Spinal cord (tissue), 10 donors: ENCODE data around the gene HIVEP2. TPM values are rescaled to one million over a fixed set of nuclear protein-coding genes. Genes with fewer than 3 reads are reported as not detected.

Experiments
- DNase-seq, 6 donors: peaks; one replicate each; pipeline versions ENCODE4 v3.0.0 to v3.0.0-alpha.2; 2013 to 2015; ENCODE audit warnings: low spot score in 6 of 6, low read depth in 4 of 6
- H3K27ac ChIP-seq: one replicate; pipeline ENCODE4 v1.5.1; 2013; ENCODE audit warnings: low read depth, low read length, control low read depth
- H3K27me3 ChIP-seq: one replicate; pipeline ENCODE4 v1.6.1; 2013; ENCODE audit warnings: low read length; ENCODE audit not compliant: control insufficient read depth, insufficient read depth
- H3K36me3 ChIP-seq: one replicate; pipeline ENCODE4 v1.6.1; 2013; ENCODE audit warnings: low read length; ENCODE audit not compliant: control insufficient read depth, insufficient read depth
- H3K4me1 ChIP-seq: one replicate; pipeline ENCODE4 v1.6.1; 2013; ENCODE audit warnings: low read length; ENCODE audit not compliant: control insufficient read depth, insufficient read depth
- H3K4me3 ChIP-seq: one replicate; pipeline ENCODE4 v1.5.1; 2013; ENCODE audit warnings: low read depth, low read length, control low read depth
- H3K9me3 ChIP-seq: one replicate; pipeline ENCODE4 v1.6.1; 2013; ENCODE audit warnings: low read length; ENCODE audit not compliant: control insufficient read depth, insufficient read depth
- WGBS: methylation state at CpG from one replicate; pipeline ENCODE4 v1.1.5; 2013; ENCODE audit warnings: missing lambda C conversion rate; ENCODE audit not compliant: insufficient coverage; 5-methylcytosine and 5-hydroxymethylcytosine counted together
- polyA plus RNA-seq, 2 donors: library from polyadenylated mRNA; unstranded; fragments of 120-200 nt; gene quantifications; one replicate each; pipeline ENCODE4 v1.2.1, GENCODE V29; 2013; ENCODE audit not compliant: insufficient read length in 2 of 2
- total RNA-seq, 2 donors: library from RNA; depleted of rRNA in 1 of 2; stranded (reverse); fragments of 120-200 nt in 1 of 2; fragments of >200 nt in 1 of 2; gene quantifications; one replicate each; pipeline versions ENCODE4 v1.2.3 to v1.2.4, GENCODE V29; 2013 to 2014
- donor health status: healthy.

HIVEP2 gene
- total and polyA plus RNA-seq, 4 donors = 22.9 to 53.8 (median 28.2) TPM

DNA sequence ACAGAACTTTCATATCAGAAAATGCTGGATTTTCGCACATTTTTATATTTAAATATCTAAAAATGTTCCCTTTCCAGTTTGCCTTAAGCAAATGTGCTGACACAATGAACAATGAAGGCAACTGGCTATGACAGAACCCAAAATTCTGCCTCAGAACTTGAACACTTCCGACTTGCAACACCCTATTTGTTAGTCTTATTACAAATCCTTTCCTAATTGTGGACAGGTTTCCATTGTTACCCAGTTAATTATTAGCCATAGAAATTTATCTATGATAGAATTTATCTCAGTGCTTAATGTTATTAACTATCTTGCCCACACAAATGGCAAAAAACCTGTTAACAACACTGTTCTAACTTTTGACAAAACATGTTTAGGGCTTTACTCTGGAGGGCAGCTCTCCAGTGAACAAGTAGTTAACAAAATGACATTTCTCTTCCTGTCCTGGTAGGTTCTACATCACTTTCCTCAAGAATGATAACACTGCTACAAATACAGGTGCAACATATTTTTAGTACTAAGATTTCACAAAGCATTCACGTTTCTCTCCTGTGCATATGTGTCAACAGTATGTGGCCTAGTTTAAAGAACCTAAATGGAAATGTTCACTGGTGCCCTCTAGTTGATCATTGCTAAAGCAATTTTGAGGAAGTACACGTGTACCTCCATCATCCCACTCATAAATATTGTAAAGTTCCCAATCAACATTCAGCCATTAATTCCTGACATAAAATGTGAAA lies 58.4 kb downstream of the HIVEP2 start:
- DNase-seq = peak in 2 of 6 donors; percentile 63 to 75
- Histone ChIP-seq H3K36me3 (no peaks in the 10 kb centered on the region), H3K4me1 (no peaks in the 10 kb centered on the region), H3K4me3 (no peak overlapping the region), H3K27ac (no peak overlapping the region), H3K27me3 (no peaks in the 10 kb centered on the region), H3K9me3 (no peaks in the 10 kb centered on the region)
- no CpG with 5 or more reads among the region's 4 CpGs for WGBS

DNA sequence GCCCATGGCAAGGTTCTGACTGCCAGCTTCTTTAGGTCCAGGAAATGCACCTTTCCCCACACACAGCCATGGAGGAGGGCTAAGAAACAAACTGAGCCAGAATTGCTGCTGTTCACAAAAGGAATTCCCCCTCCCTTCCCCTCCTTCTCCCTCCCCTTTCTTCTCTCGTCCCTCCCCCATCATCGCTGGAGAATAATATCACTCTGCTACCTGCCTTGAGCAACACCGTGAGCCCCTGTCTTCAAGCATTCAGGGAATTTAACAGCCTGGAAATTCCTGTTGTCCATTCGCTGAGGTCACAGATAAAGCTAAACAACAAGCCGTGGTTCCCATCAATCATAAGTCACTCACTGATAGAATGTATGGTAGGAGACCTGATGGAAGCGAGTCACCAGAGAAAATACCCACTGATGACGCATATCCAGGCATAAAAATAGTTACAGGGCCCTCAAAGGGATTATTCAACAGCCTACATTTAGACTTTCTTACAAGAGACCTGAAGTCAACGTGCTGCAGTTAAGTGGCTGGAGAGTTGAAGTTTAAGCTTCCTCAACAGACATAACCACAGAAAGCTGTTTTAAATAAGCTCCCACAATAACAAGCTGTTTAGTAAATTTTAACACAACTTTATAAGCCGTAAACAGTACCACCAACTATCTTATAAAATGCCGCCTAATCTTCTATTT lies 59.7 kb downstream of the HIVEP2 start:
- Histone ChIP-seq H3K27ac (peak overlapping the region; percentile 20), H3K9me3 (no peaks in the 10 kb centered on the region), H3K4me3 (peak overlapping the region; percentile 22), H3K27me3 (no peaks in the 10 kb centered on the region), H3K36me3 (no peaks in the 10 kb centered on the region), H3K4me1 (no peaks in the 10 kb centered on the region)
- DNase-seq = peak in 4 of 6 donors; percentile 25 to 73 (median 57)
- WGBS = 32% methylated on average over 5 of the region's 10 CpGs

DNA sequence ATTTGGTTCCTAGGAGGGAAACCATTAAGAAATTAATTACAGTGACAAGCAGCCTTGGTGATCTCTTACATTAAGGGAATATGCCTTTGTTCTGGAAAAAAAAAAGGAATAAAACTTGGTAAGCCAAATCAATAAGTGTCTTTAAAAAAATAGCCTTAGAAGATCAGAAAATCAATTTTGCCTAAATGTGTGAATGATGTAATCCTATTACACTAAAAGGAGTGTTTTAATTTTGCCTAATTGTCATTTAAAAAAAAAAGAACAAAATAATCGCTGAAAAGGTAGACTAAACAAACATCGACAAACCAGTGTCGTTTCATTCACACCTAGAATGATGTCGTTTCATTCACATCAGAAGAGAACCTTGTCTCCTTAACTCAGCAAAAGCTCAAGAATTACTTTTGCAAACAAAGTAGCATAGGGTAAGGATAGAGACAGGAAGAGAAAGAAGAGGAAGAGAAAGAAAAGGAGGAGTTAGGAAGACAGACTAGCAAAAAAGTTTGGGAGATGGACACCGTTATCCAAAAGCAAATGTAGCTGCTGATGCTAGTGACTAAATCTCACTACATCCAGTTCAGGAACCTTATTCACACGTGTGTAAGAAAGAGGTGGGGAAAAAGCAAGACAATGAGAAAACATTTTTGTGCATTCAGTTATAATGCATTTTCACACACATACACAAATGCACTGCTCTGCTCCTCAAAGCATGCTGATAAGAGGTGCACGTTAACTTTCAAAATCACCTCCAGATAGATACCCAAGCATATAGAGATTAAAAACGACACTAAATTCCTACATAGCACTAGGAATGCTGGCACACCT lies 60.6 kb downstream of the HIVEP2 start:
- WGBS = 80% methylated on average over 1 of the region's 8 CpGs
- Histone ChIP-seq H3K9me3 (no peaks in the 10 kb centered on the region), H3K27me3 (no peaks in the 10 kb centered on the region), H3K4me1 (no peaks in the 10 kb centered on the region), H3K27ac (no peak overlapping the region), H3K36me3 (no peaks in the 10 kb centered on the region), H3K4me3 (no peak overlapping the region)
- no peak for DNase-seq

DNA sequence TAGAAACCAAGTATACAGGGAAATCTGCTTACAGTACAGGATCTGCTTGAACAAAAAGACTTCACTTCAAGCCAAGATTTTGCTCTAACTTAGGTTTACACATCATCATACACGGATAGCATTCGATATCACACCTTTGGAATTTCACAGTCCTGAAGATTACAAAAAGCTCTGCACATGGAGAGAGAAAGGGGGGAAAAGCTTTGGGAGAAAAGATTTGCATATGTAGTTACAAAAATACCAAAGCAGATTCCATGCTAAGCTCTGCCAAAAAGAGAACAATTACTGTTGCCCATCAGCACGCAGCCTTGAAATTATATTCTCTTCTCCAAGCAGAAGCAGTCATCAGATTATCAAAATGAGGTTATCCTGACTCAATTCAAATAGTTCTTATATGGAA lies 62.0 kb downstream of the HIVEP2 start:
- no peak overlapping the region for H3K27ac ChIP-seq
- no peaks in the 10 kb centered on the region for H3K4me1 ChIP-seq
- no peak overlapping the region for H3K4me3 ChIP-seq
- H3K36me3 ChIP-seq = no peaks in the 10 kb centered on the region
- DNase-seq = peak in 2 of 6 donors; percentile 37 to 51
- H3K27me3 ChIP-seq = no peaks in the 10 kb centered on the region
- no CpG with 5 or more reads among the region's 3 CpGs for WGBS
- H3K9me3 ChIP-seq = no peaks in the 10 kb centered on the region

DNA sequence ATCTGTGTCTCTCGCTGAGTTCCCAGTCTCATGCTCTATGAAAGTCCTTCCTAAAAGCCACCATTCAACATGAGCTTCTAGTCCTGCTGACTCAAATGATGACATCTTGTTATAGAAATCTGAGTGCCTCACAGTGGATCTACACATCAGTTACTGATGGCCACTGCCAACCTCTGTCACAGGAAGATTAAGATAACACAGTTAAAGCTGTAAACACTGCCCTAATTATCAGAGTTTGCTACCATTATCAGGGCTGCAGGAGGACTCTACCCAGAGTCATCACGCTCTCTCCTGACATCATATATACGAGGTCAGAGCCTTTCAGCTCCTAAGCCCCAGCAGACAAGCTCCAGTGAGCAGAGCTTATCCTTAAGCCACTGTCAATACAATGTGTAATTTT lies 63.2 kb downstream of the HIVEP2 start:
- H3K9me3 ChIP-seq = no peaks in the 10 kb centered on the region
- no peak overlapping the region for H3K27ac ChIP-seq
- H3K4me1 ChIP-seq = no peaks in the 10 kb centered on the region
- no CpG with 5 or more reads among the region's 3 CpGs for WGBS
- no peak overlapping the region for H3K4me3 ChIP-seq
- no peaks in the 10 kb centered on the region for H3K36me3 ChIP-seq
- DNase-seq = no peak
- no peaks in the 10 kb centered on the region for H3K27me3 ChIP-seq

DNA sequence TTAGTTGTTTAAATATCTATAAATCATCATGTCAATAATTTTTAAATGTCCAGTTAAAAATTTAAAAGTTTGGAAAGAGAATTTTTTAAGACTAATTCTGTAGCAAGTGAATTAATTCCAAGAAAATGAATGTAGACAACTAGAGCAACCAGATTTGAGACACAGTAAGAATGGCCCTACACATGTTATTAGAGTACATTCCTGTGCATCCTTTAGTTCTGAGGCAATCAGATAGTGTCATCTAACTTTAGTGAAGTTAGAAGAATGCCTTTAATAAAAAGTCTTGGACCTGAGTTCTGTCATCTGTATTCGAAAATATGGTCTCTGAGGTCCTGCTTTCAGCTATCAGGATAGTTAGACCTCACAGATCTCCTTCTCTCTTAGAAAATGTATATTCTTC lies 63.7 kb downstream of the HIVEP2 start:
- DNase-seq = no peak
- Histone ChIP-seq H3K4me3 (no peak overlapping the region), H3K27ac (no peak overlapping the region), H3K9me3 (no peaks in the 10 kb centered on the region), H3K36me3 (no peaks in the 10 kb centered on the region), H3K4me1 (no peaks in the 10 kb centered on the region), H3K27me3 (no peaks in the 10 kb centered on the region)
- WGBS = no CpG with 5 or more reads among the region's 1 CpG

DNA sequence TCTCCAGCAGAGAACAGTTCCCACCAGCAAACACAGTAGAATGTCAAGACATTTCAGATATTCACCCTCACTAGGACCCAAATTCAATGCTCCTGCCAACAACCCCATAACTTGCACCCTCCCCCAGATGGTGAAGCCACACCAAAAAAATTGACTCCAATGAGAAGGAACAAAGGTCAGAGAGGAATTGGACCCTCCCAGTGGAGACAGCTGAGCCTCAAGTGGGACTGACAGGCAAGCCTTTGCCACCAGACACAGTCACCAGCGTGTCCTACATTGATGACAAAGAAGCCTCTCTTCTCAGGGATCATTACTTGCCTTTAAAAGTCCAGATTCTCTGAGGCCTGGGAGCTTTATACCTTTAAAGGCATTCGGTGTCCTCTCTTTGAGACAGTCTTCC lies 64.8 kb downstream of the HIVEP2 start:
- DNase-seq = no peak
- 100% methylated on average over 2 of the region's 2 CpGs for WGBS
- Histone ChIP-seq H3K27me3 (no peaks in the 10 kb centered on the region), H3K4me1 (no peaks in the 10 kb centered on the region), H3K4me3 (no peak overlapping the region), H3K36me3 (no peaks in the 10 kb centered on the region), H3K9me3 (no peaks in the 10 kb centered on the region), H3K27ac (no peak overlapping the region)

DNA sequence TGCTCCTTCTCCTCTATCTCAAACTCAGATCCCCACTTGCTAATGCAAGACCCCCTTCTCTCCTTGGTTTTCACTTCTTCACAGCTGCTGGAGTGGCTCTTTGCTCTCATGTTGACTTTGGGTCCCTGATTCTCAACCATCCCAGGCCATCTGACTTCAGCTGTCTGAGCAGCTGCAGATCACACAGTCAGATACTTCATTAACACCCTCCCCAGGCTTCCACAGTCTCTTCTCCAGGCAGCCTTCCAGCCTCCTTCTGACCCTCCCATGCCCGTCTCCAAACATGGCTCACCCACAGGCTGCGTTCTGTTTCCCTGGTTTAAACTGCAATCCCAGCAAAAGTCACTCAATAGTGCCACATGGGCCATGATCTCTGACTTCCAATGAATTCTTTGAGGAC lies 65.4 kb downstream of the HIVEP2 start:
- Histone ChIP-seq H3K4me1 (no peaks in the 10 kb centered on the region), H3K4me3 (no peak overlapping the region), H3K27me3 (no peaks in the 10 kb centered on the region), H3K9me3 (no peaks in the 10 kb centered on the region), H3K36me3 (no peaks in the 10 kb centered on the region), H3K27ac (no peak overlapping the region)
- DNase-seq = no peak
- WGBS = 54% methylated on average over 2 of the region's 2 CpGs

DNA sequence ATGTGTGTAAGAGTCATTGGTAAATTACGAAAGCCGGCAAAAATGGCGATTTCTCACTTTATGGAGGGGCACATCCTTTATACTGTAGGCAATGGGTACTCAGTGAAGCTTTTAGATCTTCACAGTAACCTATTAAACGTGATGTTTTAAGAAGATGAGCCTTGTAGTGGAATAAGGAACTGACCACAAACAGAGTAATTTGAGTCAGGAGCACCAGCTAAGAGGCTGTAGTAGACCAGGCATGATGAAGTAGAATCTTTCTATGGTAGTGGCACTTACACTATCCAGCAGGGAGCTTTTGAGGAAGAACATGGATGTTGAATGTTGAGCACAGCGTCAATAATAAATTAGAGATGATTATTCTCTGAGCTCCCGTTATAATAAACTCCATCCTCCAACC lies 65.9 kb downstream of the HIVEP2 start:
- H3K27me3 ChIP-seq = no peaks in the 10 kb centered on the region
- no peak overlapping the region for H3K4me3 ChIP-seq
- H3K9me3 ChIP-seq = no peaks in the 10 kb centered on the region
- no peak for DNase-seq
- H3K4me1 ChIP-seq = no peaks in the 10 kb centered on the region
- no peak overlapping the region for H3K27ac ChIP-seq
- no peaks in the 10 kb centered on the region for H3K36me3 ChIP-seq
- WGBS = 100% methylated on average over 3 of the region's 6 CpGs
